ENCODE measurements around the gene C1orf167. TPM values are rescaled to one million over a fixed set of nuclear protein-coding genes. Genes with fewer than 3 reads are reported as not detected.

The C1orf167 gene
- total RNA-seq, 1 experiment from 2014 or later = not detected

GRCh38 chr1:11721311-11721710, 40.7 kb upstream of the C1orf167 start:
- no peak overlapping the region for H3K27ac ChIP-seq (ENCODE audit: low read length)
- H3K4me1 ChIP-seq (ENCODE audit: low read length) = peaks cover 4% of the 10 kb centered on the region; the same call in 1 of the 2 replicates
- H3K9me2 ChIP-seq (replicated peaks; ENCODE audit: insufficient read depth, low read length) = no peaks in the 10 kb centered on the region
- no peak overlapping the region for H3K9ac ChIP-seq (ENCODE audit: low read length)
- H2AFZ ChIP-seq (ENCODE audit: low read length) = no peak overlapping the region
- no peaks in the 10 kb centered on the region for H3K79me2 ChIP-seq (ENCODE audit: low read length)
- H3K4me3 ChIP-seq (ENCODE audit: low read length) = no peak overlapping the region
- DNase-seq = no peak
- H3K4me2 ChIP-seq (ENCODE audit: low read depth, low read length, poor library complexity, severe bottlenecking) = no peak overlapping the region
- no peaks in the 10 kb centered on the region for H4K20me1 ChIP-seq (ENCODE audit: insufficient read depth, low read depth, low read length)
- no peaks in the 10 kb centered on the region for H3K9me3 ChIP-seq (ENCODE audit: low read length)
- H3K27me3 ChIP-seq (ENCODE audit: low read length) = no peaks in the 10 kb centered on the region
- H3K36me3 ChIP-seq (ENCODE audit: insufficient read depth, low read length) = no peaks in the 10 kb centered on the region

GRCh38 chr1:11722538-11722937, 39.5 kb upstream of the C1orf167 start:
- peaks cover 4% of the 10 kb centered on the region; the same call in 1 of the 2 replicates for H3K4me1 ChIP-seq (ENCODE audit: low read length)
- H3K27me3 ChIP-seq (ENCODE audit: low read length) = no peaks in the 10 kb centered on the region
- no peaks in the 10 kb centered on the region for H3K9me2 ChIP-seq (replicated peaks; ENCODE audit: insufficient read depth, low read length)
- no peak overlapping the region for H3K9ac ChIP-seq (ENCODE audit: low read length)
- no peaks in the 10 kb centered on the region for H4K20me1 ChIP-seq (ENCODE audit: insufficient read depth, low read depth, low read length)
- H3K27ac ChIP-seq (ENCODE audit: low read length) = no peak overlapping the region
- H3K4me2 ChIP-seq (ENCODE audit: low read depth, low read length, poor library complexity, severe bottlenecking) = no peak overlapping the region
- H3K4me3 ChIP-seq (ENCODE audit: low read length) = no peak overlapping the region
- no peaks in the 10 kb centered on the region for H3K9me3 ChIP-seq (ENCODE audit: low read length)
- H2AFZ ChIP-seq (ENCODE audit: low read length) = no peak overlapping the region
- H3K36me3 ChIP-seq (ENCODE audit: insufficient read depth, low read length) = no peaks in the 10 kb centered on the region
- no peaks in the 10 kb centered on the region for H3K79me2 ChIP-seq (ENCODE audit: low read length)
- no peak for DNase-seq

- DNase-seq = no peak
- Histone ChIP-seq H3K36me3 (ENCODE audit: insufficient read depth, low read length) (no peaks in the 10 kb centered on the region), H3K79me2 (ENCODE audit: low read length) (no peaks in the 10 kb centered on the region)
Measured at GRCh38 chr1:11725616-11726015, 36.4 kb upstream of the C1orf167 start.

GRCh38 chr1:11727119-11727518, 34.9 kb upstream of the C1orf167 start:
- H3K9me3 ChIP-seq (ENCODE audit: low read length) = no peaks in the 10 kb centered on the region
- no peak overlapping the region for H3K9ac ChIP-seq (ENCODE audit: low read length)
- no peaks in the 10 kb centered on the region for H3K36me3 ChIP-seq (ENCODE audit: insufficient read depth, low read length)
- no peak overlapping the region for H3K4me2 ChIP-seq (ENCODE audit: low read depth, low read length, poor library complexity, severe bottlenecking)
- no peaks in the 10 kb centered on the region for H4K20me1 ChIP-seq (ENCODE audit: insufficient read depth, low read depth, low read length)
- H3K27me3 ChIP-seq (ENCODE audit: low read length) = no peaks in the 10 kb centered on the region
- H3K4me3 ChIP-seq (ENCODE audit: low read length) = no peak overlapping the region
- peaks cover 9% of the 10 kb centered on the region for H3K4me1 ChIP-seq (ENCODE audit: low read length)
- no peak overlapping the region for H2AFZ ChIP-seq (ENCODE audit: low read length)
- no peak for DNase-seq
- H3K27ac ChIP-seq (ENCODE audit: low read length) = no peak overlapping the region
- H3K79me2 ChIP-seq (ENCODE audit: low read length) = no peaks in the 10 kb centered on the region
- no peaks in the 10 kb centered on the region for H3K9me2 ChIP-seq (replicated peaks; ENCODE audit: insufficient read depth, low read length)

More at GRCh38 chr1:11725616-11726015, 36.4 kb upstream of the C1orf167 start:
- no peaks in the 10 kb centered on the region for H3K27me3 ChIP-seq (ENCODE audit: low read length)
- no peak overlapping the region for H2AFZ ChIP-seq (ENCODE audit: low read length)
- H3K4me3 ChIP-seq (ENCODE audit: low read length) = no peak overlapping the region
- no peak overlapping the region for H3K4me2 ChIP-seq (ENCODE audit: low read depth, low read length, poor library complexity, severe bottlenecking)
- no peaks in the 10 kb centered on the region for H4K20me1 ChIP-seq (ENCODE audit: insufficient read depth, low read depth, low read length)
- no peak overlapping the region for H3K9ac ChIP-seq (ENCODE audit: low read length)
- no peak overlapping the region for H3K27ac ChIP-seq (ENCODE audit: low read length)
- peaks cover 8% of the 10 kb centered on the region for H3K4me1 ChIP-seq (ENCODE audit: low read length)
- no peaks in the 10 kb centered on the region for H3K9me2 ChIP-seq (replicated peaks; ENCODE audit: insufficient read depth, low read length)
- H3K9me3 ChIP-seq (ENCODE audit: low read length) = no peaks in the 10 kb centered on the region

- H3K4me2 ChIP-seq (ENCODE audit: low read depth, low read length, poor library complexity, severe bottlenecking) = no peak overlapping the region
- H3K36me3 ChIP-seq (ENCODE audit: insufficient read depth, low read length) = no peaks in the 10 kb centered on the region
- no peaks in the 10 kb centered on the region for H3K9me3 ChIP-seq (ENCODE audit: low read length)
- H3K27ac ChIP-seq (ENCODE audit: low read length) = no peak overlapping the region
- H3K4me3 ChIP-seq (ENCODE audit: low read length) = no peak overlapping the region
- H2AFZ ChIP-seq (ENCODE audit: low read length) = no peak overlapping the region
- H3K27me3 ChIP-seq (ENCODE audit: low read length) = no peaks in the 10 kb centered on the region
- H3K4me1 ChIP-seq (ENCODE audit: low read length) = peaks cover 9% of the 10 kb centered on the region
- no peaks in the 10 kb centered on the region for H3K9me2 ChIP-seq (replicated peaks; ENCODE audit: insufficient read depth, low read length)
- DNase-seq = no peak
- no peak overlapping the region for H3K9ac ChIP-seq (ENCODE audit: low read length)
- no peaks in the 10 kb centered on the region for H4K20me1 ChIP-seq (ENCODE audit: insufficient read depth, low read depth, low read length)
- H3K79me2 ChIP-seq (ENCODE audit: low read length) = no peaks in the 10 kb centered on the region
Measured at GRCh38 chr1:11728126-11728806, 33.7 kb upstream of the C1orf167 start.

GRCh38 chr1:11729155-11729497, 32.9 kb upstream of the C1orf167 start:
- H3K9ac ChIP-seq (ENCODE audit: low read length) = no peak overlapping the region
- no peak overlapping the region for H3K4me2 ChIP-seq (ENCODE audit: low read depth, low read length, poor library complexity, severe bottlenecking)

GRCh38 chr1:11729498-11730428, 32.2 kb upstream of the C1orf167 start:
- no peak for DNase-seq
- Histone ChIP-seq H3K9me3 (ENCODE audit: low read length) (no peaks in the 10 kb centered on the region), H3K27me3 (ENCODE audit: low read length) (no peaks in the 10 kb centered on the region), H3K79me2 (ENCODE audit: low read length) (no peaks in the 10 kb centered on the region), H3K4me1 (ENCODE audit: low read length) (peaks cover 9% of the 10 kb centered on the region), H3K9me2 (replicated peaks; ENCODE audit: insufficient read depth, low read length) (no peaks in the 10 kb centered on the region), H2AFZ (ENCODE audit: low read length) (no peak overlapping the region; the same call in 1 of the 2 replicates), H3K36me3 (ENCODE audit: insufficient read depth, low read length) (no peaks in the 10 kb centered on the region), H3K4me2 (ENCODE audit: low read depth, low read length, poor library complexity, severe bottlenecking) (no peak overlapping the region), H3K9ac (ENCODE audit: low read length) (no peak overlapping the region), H3K4me3 (ENCODE audit: low read length) (no peak overlapping the region), H3K27ac (ENCODE audit: low read length) (no peak overlapping the region), H4K20me1 (ENCODE audit: insufficient read depth, low read depth, low read length) (no peaks in the 10 kb centered on the region)

More at GRCh38 chr1:11729155-11729497, 32.9 kb upstream of the C1orf167 start:
- DNase-seq = no peak
- Histone ChIP-seq H3K27me3 (ENCODE audit: low read length) (no peaks in the 10 kb centered on the region), H3K4me3 (ENCODE audit: low read length) (no peak overlapping the region), H4K20me1 (ENCODE audit: insufficient read depth, low read depth, low read length) (no peaks in the 10 kb centered on the region), H3K9me2 (replicated peaks; ENCODE audit: insufficient read depth, low read length) (no peaks in the 10 kb centered on the region), H3K79me2 (ENCODE audit: low read length) (no peaks in the 10 kb centered on the region), H3K36me3 (ENCODE audit: insufficient read depth, low read length) (no peaks in the 10 kb centered on the region), H3K9me3 (ENCODE audit: low read length) (no peaks in the 10 kb centered on the region), H2AFZ (ENCODE audit: low read length) (no peak overlapping the region), H3K4me1 (ENCODE audit: low read length) (peaks cover 9% of the 10 kb centered on the region), H3K27ac (ENCODE audit: low read length) (no peak overlapping the region)

- peak overlapping the region; percentile 52 for H3K9ac ChIP-seq (ENCODE audit: low read length)
- H3K4me1 ChIP-seq (ENCODE audit: low read length) = peaks cover 9% of the 10 kb centered on the region
- no peaks in the 10 kb centered on the region for H4K20me1 ChIP-seq (ENCODE audit: insufficient read depth, low read depth, low read length)
- H3K27ac ChIP-seq (ENCODE audit: low read length) = no peak overlapping the region
- H3K4me2 ChIP-seq (ENCODE audit: low read depth, low read length, poor library complexity, severe bottlenecking) = peak overlapping the region; percentile 28
- H3K36me3 ChIP-seq (ENCODE audit: insufficient read depth, low read length) = no peaks in the 10 kb centered on the region
- peak overlapping the region; percentile 76; the same call in 1 of the 2 replicates for H2AFZ ChIP-seq (ENCODE audit: low read length)
- no peak overlapping the region for H3K4me3 ChIP-seq (ENCODE audit: low read length)
- H3K9me3 ChIP-seq (ENCODE audit: low read length) = no peaks in the 10 kb centered on the region
- no peaks in the 10 kb centered on the region for H3K79me2 ChIP-seq (ENCODE audit: low read length)
- no peaks in the 10 kb centered on the region for H3K27me3 ChIP-seq (ENCODE audit: low read length)
- H3K9me2 ChIP-seq (replicated peaks; ENCODE audit: insufficient read depth, low read length) = no peaks in the 10 kb centered on the region
- DNase-seq = peak; percentile 68
Measured at GRCh38 chr1:11730429-11730891, 31.5 kb upstream of the C1orf167 start.
